ENCODE measurements around the gene CIROP.

CIROP gene

GRCh38 chr14:23129759-23130316 is 25.0 kb upstream of the CIROP start:
- DNase-seq = no peak

GRCh38 chr14:23128969-23129758 is 24.4 kb upstream of the CIROP start:
- DNase-seq = no peak

GRCh38 chr14:23127861-23128260 is 23.1 kb upstream of the CIROP start:
- no peak for DNase-seq

- DNase-seq = no peak
Observed at GRCh38 chr14:23126548-23127278, 21.9 kb upstream of the CIROP start.

- DNase-seq = no peak
Observed at GRCh38 chr14:23125933-23126524, 21.2 kb upstream of the CIROP start.

DNA sequence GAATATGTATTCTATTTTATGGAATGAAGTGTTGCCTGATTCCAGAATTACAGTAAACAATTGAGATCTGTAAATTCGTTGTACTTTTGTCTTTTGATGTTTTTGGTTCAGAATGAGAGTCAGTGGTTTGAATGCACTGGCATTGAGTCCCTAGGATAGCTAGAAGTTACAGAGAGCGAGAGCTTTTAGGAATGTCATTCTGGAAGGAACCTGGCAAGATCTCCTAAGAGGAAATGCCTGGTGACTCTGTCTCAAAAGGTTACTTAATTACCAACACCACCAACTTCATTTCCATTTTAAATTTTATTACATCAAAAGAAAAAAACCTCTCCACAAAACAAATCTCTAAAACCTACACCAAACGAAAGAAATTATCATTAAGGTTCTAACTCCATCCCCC is 20.2 kb upstream of the CIROP start:
- no peak for DNase-seq

DNA sequence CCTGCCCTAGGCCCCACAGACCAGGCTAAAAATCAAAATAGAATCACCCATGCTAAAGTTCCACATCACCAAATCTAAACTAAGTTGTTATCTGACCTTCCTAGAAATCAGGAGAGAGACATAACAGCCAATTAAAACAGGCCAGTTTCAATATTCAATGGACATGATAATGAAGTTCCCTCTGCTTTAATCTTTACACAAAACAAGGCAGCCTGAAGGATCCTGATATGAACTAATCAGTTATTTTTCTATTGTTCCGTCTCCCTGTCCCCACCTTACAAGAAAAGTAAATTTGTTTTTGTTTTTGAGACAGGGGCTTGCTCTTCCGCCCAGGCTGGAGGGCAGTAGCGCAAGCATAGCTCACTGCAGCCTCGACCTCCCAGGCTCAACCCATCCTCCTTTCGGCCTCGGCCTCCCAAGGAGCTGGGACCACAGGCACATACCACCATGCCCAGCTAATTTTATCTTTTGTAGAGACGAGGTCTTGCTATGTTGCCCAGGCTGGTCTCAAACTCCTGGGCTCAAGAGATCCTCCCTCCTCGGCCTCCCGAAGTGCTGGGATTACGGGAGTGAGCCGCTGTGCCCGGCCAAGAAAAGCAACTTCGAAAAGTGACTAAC is 19.7 kb upstream of the CIROP start:
- DNase-seq = no peak

DNA sequence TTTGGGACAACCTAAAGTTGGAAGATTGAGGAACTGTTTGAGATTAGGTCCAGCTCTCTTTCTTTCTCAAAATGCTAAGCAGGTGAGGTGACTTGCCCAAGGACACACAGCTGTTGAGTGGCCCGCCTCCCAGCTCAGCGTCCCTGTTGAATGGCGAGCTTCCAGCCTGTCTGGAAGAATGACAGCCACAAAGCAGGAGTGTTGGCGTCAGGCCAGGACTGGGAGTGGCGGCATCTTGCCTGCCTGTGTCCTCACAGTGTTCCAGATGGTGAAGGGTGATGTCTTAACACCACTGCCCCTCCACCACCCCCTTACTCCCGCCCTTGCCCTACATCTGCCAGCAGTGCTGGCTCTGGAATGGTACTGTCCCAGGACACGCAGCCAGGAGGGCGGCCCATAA is 18.6 kb upstream of the CIROP start:
- no peak for DNase-seq

DNA sequence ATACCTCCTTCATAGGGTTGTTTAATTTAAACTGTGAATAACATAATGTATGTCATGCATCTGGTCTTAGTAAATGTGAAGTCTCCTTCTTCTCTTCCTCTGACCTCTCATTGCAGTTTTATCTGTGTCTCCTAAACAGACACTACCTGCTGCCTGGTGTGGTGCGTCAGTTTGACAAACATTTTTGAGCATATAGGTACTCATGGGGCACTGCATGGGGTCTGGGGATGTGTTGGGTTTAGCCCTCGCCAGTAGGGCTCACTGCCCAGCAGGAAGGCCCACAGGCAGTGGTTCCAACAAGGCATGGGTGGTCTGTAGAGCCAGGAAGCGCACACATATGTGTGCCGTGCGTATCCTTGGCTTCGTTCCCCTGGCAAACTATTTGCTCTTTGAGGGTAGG is 17.3 kb upstream of the CIROP start:
- DNase-seq = no peak

GRCh38 chr14:23121361-23121771 is 16.6 kb upstream of the CIROP start:
- DNase-seq = peak; percentile 71

GRCh38 chr14:23120541-23121251 is 15.9 kb upstream of the CIROP start:
- DNase-seq = peak; percentile 79

GRCh38 chr14:23119363-23120327 is 14.9 kb upstream of the CIROP start:
- no peak for DNase-seq

GRCh38 chr14:23118506-23119362 is 13.9 kb upstream of the CIROP start, which contains the start of gene CEBPE:
Gene CEBPE, minus strand, starts transcription at chr14:23119255. Its CDS starts 164 bp downstream, at chr14:23119091.
- no peak for DNase-seq

DNA sequence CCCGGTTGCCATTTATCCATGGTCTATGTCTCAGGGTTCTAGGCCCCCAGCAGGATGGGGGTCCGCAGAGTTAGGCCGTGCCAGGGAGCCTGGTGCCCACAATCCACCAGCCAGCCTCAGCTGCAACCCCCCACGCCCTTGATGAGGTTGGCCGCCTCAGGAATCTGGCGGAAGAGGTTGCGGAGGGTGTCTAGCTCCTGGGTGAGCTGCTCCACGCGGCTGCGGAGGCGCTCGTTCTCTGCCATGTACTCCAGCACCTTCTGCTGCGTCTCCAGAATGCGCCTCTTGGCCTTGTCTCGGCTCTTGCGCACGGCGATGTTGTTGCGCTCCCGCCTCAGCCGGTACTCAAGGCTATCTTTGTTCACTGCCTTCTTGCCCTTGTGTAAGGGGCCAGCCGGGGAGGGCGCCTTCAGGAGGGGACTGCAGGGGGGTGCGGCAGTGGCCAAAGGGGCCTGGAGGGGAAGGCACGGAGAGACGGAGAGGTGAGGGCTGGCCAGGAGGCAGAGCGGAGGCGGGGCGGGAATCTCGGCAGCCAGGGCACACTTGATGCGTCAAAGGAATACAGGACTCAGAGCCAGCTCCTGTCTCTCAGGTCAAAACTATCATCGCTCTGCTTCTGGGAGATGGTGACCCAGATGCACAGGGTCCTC is 12.7 kb upstream of the CIROP start:
- no peak for DNase-seq

DNA sequence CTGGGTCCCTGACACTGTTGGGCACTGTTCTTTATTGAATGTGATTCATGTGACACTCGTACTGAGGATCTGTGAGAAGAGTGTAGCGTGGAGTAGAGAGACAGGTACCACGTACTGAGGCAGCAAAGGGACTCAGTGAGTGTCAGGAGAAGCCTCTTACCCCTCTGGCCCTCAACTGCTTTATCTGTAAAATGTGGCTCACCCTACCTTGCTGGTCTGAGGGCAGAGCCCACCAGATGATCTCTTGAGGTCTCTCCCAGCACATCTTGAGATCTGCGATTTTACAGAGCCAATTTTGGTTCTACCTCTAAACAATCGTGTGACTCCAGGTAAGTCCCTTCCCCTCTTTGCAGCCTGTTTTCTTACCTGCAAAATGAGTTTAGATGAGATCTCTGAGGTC is 11.1 kb upstream of the CIROP start:
- no peak for DNase-seq

GRCh38 chr14:23115039-23115731 is 10.4 kb upstream of the CIROP start:
- DNase-seq = no peak

- DNase-seq = no peak
Observed at GRCh38 chr14:23114669-23115038, 9.9 kb upstream of the CIROP start.

DNA sequence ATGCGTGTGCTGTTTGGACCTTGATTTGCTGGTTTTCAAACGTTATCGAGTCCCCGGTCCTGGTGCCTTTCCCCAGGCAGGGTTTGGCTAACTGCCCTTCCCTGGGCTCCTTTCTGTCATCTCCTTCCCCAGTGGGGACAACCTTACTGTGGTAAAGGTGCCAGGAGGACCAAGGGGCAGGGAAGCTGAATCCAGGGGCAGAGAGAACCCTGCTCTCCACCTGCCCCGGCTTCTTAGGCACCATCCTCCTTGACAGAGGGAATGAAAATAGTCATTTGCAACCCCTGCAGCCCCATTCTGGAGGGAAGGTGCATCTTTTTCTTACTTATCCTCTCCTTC is 9.3 kb upstream of the CIROP start:
- no peak for DNase-seq
